Transverse colon (tissue), 4 donors: Measurements from ENCODE around the gene KSR1. TPM values are rescaled to one million over a fixed set of nuclear protein-coding genes. Genes with fewer than 3 reads are reported as not detected.
"Not testable (repeated sequence)": the region's sequence is repeated elsewhere in the genome, so short reads cannot be mapped to it uniquely, and the experiment has no call there.

Source experiments
- DNase-seq: peaks from one replicate; pipeline ENCODE4 v3.0.0-alpha.2; 2019
- H3K27ac ChIP-seq, 4 donors: fragments of 200-600 bp; sonication (generic); 2 replicates each; pipeline ENCODE4 v1.5.1; 2016 to 2018; ENCODE audit warnings: inconsistent platforms in 4 of 4
- H3K27me3 ChIP-seq: fragments of 200-600 bp; sonication (generic); 2 replicates; pipeline ENCODE4 v1.5.1; 2017; ENCODE audit warnings: inconsistent platforms
- H3K36me3 ChIP-seq, 4 donors: fragments of 200-600 bp; sonication (generic); 2 replicates each; pipeline ENCODE4 v1.5.1; 2017 to 2019; ENCODE audit warnings: inconsistent platforms in 4 of 4
- H3K4me1 ChIP-seq, 4 donors: fragments of 200-600 bp; sonication (generic); 2 replicates each; pipeline ENCODE4 v1.5.1; 2017 to 2020; ENCODE audit warnings: inconsistent platforms in 4 of 4
- H3K4me3 ChIP-seq, 4 donors: fragments of 200-600 bp; sonication (generic); 1 replicate in 1 of 4; 2 replicates in 3 of 4; pipeline versions ENCODE4 v1.5.1 to v1.6.1; 2017 to 2019; ENCODE audit warnings: inconsistent platforms in 4 of 4
- H3K9me3 ChIP-seq, 2 donors: fragments of 200-600 bp; sonication (generic); 2 replicates each; pipeline ENCODE4 v1.5.1; 2017 to 2019; ENCODE audit warnings: inconsistent platforms in 2 of 2
- CTCF ChIP-seq, 5 experiments: fragments of 200-600 bp in 3 of 5; fragments of 450-650 bp in 2 of 5; sonication (generic) in 3 of 5; IDR thresholded peaks; 1 replicate in 2 of 5; 2 replicates in 3 of 5; pipeline ENCODE4 v1.5.1; 2016 to 2017; ENCODE audit warnings: antibody characterized with exemption in 5 of 5, inconsistent platforms in 3 of 5, mild to moderate bottlenecking in 2 of 5, moderate library complexity in 1 of 5
- EP300 ChIP-seq: sonication (generic); formaldehyde crosslinking; IDR thresholded peaks from one replicate; pipeline ENCODE4 v1.6.1; 2017; ENCODE audit warnings: antibody characterized with exemption, low read depth
- POLR2A ChIP-seq: fragments of 450-650 bp; IDR thresholded peaks from one replicate; pipeline ENCODE4 v1.6.1; 2016; ENCODE audit warnings: antibody characterized with exemption, mild to moderate bottlenecking, moderate library complexity
- POLR2AphosphoS5 ChIP-seq, 3 donors: sonication (generic); formaldehyde crosslinking; IDR thresholded peaks; one replicate each; pipeline ENCODE4 v1.6.1; 2016; ENCODE audit warnings: antibody characterized with exemption in 3 of 3
- WGBS, 2 donors: methylation state at CpG; one replicate each; pipeline ENCODE4 v1.1.5; 2018; ENCODE audit warnings: low coverage in 1 of 2; 5-methylcytosine and 5-hydroxymethylcytosine counted together
- in situ Hi-C, 4 donors: fragments of 200-750 bp; cut with MboI; loops; one replicate each; pipeline versions ENCODE4 v1.15.0 to v1.15.1; 2017; ENCODE audit warnings: low sequenced_read_pairs in 3 of 4, low pct_ligation_motif_present in 1 of 4, low pct_unique_long_range_greater_than_20kb in 1 of 4
- intact Hi-C: fragments of 100-400 bp; cut with DNase I; formaldehyde crosslinking; loops from one replicate; pipeline ENCODE4 v1.15.1; 2023; ENCODE audit warnings: low total_unique reads
- total RNA-seq, 4 donors: library from RNA; depleted of rRNA; stranded (reverse); fragments of >200 nt; gene quantifications; one replicate each; pipeline ENCODE4 v1.1.0, GENCODE V29; 2016

Gene KSR1
- total RNA-seq, 4 donors from 2014 or later, result 8.2 to 55.7 (median 30.9) TPM

- Histone ChIP-seq H3K36me3 (peaks cover 0 to 7% (median 3%) of the 10 kb centered on the region in 4 donors), H3K27me3 (no peaks in the 10 kb centered on the region), H3K27ac (peak overlapping the region; percentile 87 to 93 (median 89)), H3K4me3 (no peak overlapping the region), H3K4me1 (peaks cover 32 to 69% (median 57%) of the 10 kb centered on the region in 4 donors), H3K9me3 (no peaks in the 10 kb centered on the region)
- intact Hi-C loops (no loop called here), in situ Hi-C loops (loop anchor here in 1 of 4 donors (25.0 kb wide), 1 partner anchor 122 kb away; no protein-coding TSS in a partner anchor)
- 57 to 82% methylated on average over 2 of the region's 2 CpGs for WGBS, 2 donors
- no peak for DNase-seq
- TF ChIP-seq POLR2AphosphoS5 (IDR thresholded peaks at IDR 0.05) (no peak), EP300 (no peak), CTCF (IDR thresholded peaks at IDR 0.05) (no peak), POLR2A (no peak)
These were observed 178.5 kb downstream of the KSR1 start for GRCh38 chr17:27634776-27635175.

GRCh38 chr17:27635275-27635823, 179.1 kb downstream of the KSR1 start:
- H3K36me3 ChIP-seq, result peaks cover 0 to 13% (median 5%) of the 10 kb centered on the region in 4 donors
- intact Hi-C loops (no loop called here), in situ Hi-C loops (loop anchor here in 1 of 4 donors (25.0 kb wide), 1 partner anchor 123 kb away; no protein-coding TSS in a partner anchor)
- peaks cover 32 to 69% (median 56%) of the 10 kb centered on the region in 4 donors for H3K4me1 ChIP-seq
- TF ChIP-seq POLR2A, result no peak
- TF ChIP-seq POLR2AphosphoS5 (IDR thresholded peaks at IDR 0.05), result no peak
- TF ChIP-seq EP300, result no peak
- TF ChIP-seq CTCF (IDR thresholded peaks at IDR 0.05), result no peak
- no peaks in the 10 kb centered on the region for H3K27me3 ChIP-seq
- H3K27ac ChIP-seq, result peak overlapping the region; percentile 87 to 93 (median 89)
- H3K4me3 ChIP-seq, result no peak overlapping the region
- 38 to 58% methylated on average over 3 to 6 of the region's 6 CpGs for WGBS, 2 donors
- no peaks in the 10 kb centered on the region for H3K9me3 ChIP-seq
- DNase-seq, result peak; percentile 57

GRCh38 chr17:27636005-27636520, 179.8 kb downstream of the KSR1 start:
- H3K4me1 ChIP-seq, result peaks cover 32 to 71% (median 51%) of the 10 kb centered on the region in 4 donors
- intact Hi-C loops, H3K27me3 ChIP-seq, H3K9me3 ChIP-seq, H3K4me3 ChIP-seq: not testable (repeated sequence)
- peaks cover 0 to 18% (median 9%) of the 10 kb centered on the region in 4 donors for H3K36me3 ChIP-seq
- in situ Hi-C loops, result loop anchor here in 1 of 4 donors (25.0 kb wide), 1 partner anchor 124 kb away; no protein-coding TSS in a partner anchor
- TF ChIP-seq POLR2AphosphoS5 (IDR thresholded peaks at IDR 0.05), result peak in 1 of 3 donors; percentile 30
- peak; percentile 40 for DNase-seq
- 42 to 44% methylated on average over 2 to 3 of the region's 3 CpGs for WGBS, 2 donors
- peak overlapping the region; percentile 87 to 93 (median 89) for H3K27ac ChIP-seq

GRCh38 chr17:27637818-27638217, 181.6 kb downstream of the KSR1 start:
- in situ Hi-C loops, result loop anchor here in 1 of 4 donors (25.0 kb wide), 1 partner anchor 126 kb away; no protein-coding TSS in a partner anchor
- intact Hi-C loops, DNase-seq: not testable (repeated sequence)

GRCh38 chr17:27638415-27638914, 182.2 kb downstream of the KSR1 start:
- in situ Hi-C loops, result loop anchor here in 1 of 4 donors (25.0 kb wide), 1 partner anchor 126 kb away; no protein-coding TSS in a partner anchor
- 50 to 67% methylated on average over 1 of the region's 5 CpGs for WGBS, 2 donors
- intact Hi-C loops, H3K27me3 ChIP-seq, H3K9me3 ChIP-seq, H3K4me3 ChIP-seq, DNase-seq: not testable (repeated sequence)
- H3K4me1 ChIP-seq, result peaks cover 25 to 57% (median 35%) of the 10 kb centered on the region in 4 donors
- H3K36me3 ChIP-seq, result peaks cover 0 to 18% (median 9%) of the 10 kb centered on the region in 4 donors
- peak overlapping the region; percentile 3 to 55 (median 34) for H3K27ac ChIP-seq

More at GRCh38 chr17:27637818-27638217, 181.6 kb downstream of the KSR1 start:
- Histone ChIP-seq H3K36me3 (peaks cover 0 to 18% (median 9%) of the 10 kb centered on the region in 4 donors), H3K4me1 (peaks cover 32 to 63% (median 42%) of the 10 kb centered on the region in 4 donors), H3K27ac (peak overlapping the region; percentile 43 to 93 (median 88))
- WGBS, 2 donors, result 90% methylated on average over 7 of the region's 7 CpGs; no CpG with 5 or more reads in 1 of the 2 donors
- not testable (repeated sequence) for H3K27me3 ChIP-seq, H3K9me3 ChIP-seq, H3K4me3 ChIP-seq
